Sigmoid colon (tissue), 3 donors: Measurements from ENCODE around the gene CHST2.

Source experiments
- POLR2A ChIP-seq, 2 donors: fragments of 450-650 bp; IDR thresholded peaks; one replicate each; pipeline ENCODE4 v1.6.1; 2016; ENCODE audit warnings: antibody characterized with exemption in 2 of 2, mild to moderate bottlenecking in 2 of 2, moderate library complexity in 2 of 2
- TF ChIP-seq, protein P1 (sequence below), 4 experiments: fragments of 450-650 bp in 3 of 4; fragments of 200-600 bp in 1 of 4; IDR thresholded peaks; one replicate each; pipeline ENCODE4 v1.5.1; 2016 to 2019; ENCODE audit warnings: antibody characterized with exemption in 4 of 4, mild to moderate bottlenecking in 3 of 4, moderate library complexity in 2 of 4

DNA sequence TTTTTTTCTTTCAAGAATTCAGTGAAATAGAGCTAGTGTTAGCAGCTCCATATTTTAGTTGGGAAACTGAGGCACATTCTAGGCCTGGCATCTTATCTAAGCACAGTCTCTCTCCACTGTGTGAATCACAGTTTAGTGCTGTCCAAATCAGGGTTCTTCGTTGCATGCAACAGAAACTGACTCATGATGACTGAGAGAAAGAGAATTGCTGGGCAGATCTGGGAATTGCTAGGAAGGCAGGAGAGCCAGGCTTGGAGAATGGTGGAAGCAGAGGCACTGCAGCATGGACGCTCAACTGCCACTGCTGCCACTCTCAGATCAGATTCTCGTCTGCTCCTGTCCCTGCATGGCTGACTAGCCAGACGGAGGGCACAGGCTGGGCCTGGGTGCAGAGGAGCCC is 40.7 kb upstream of the CHST2 start:
- TF ChIP-seq, protein P1, sequence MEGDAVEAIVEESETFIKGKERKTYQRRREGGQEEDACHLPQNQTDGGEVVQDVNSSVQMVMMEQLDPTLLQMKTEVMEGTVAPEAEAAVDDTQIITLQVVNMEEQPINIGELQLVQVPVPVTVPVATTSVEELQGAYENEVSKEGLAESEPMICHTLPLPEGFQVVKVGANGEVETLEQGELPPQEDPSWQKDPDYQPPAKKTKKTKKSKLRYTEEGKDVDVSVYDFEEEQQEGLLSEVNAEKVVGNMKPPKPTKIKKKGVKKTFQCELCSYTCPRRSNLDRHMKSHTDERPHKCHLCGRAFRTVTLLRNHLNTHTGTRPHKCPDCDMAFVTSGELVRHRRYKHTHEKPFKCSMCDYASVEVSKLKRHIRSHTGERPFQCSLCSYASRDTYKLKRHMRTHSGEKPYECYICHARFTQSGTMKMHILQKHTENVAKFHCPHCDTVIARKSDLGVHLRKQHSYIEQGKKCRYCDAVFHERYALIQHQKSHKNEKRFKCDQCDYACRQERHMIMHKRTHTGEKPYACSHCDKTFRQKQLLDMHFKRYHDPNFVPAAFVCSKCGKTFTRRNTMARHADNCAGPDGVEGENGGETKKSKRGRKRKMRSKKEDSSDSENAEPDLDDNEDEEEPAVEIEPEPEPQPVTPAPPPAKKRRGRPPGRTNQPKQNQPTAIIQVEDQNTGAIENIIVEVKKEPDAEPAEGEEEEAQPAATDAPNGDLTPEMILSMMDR (IDR thresholded peaks at IDR 0.05), result no peak
- TF ChIP-seq POLR2A (IDR thresholded peaks at IDR 0.05), result no peak
